Neural progenitor cell (in vitro differentiated cells): Measurements from ENCODE around the gene ACO2. TPM values are rescaled to one million over a fixed set of nuclear protein-coding genes. Genes with fewer than 3 reads are reported as not detected.

Experiments used
- DNase-seq: peaks from one replicate; pipeline ENCODE4 v3.0.0-alpha.2; 2016; ENCODE audit warnings: low spot score
- H2AFZ ChIP-seq: fragments of 200-600 bp; sonication (generic); replicated peaks from 2 replicates; pipeline ENCODE4 v1.6.1; 2016; ENCODE audit warnings: antibody characterized with exemption
- H3F3A ChIP-seq: fragments of 200-600 bp; sonication (generic); 2 replicates; pipeline ENCODE4 v1.6.1; 2016; ENCODE audit warnings: antibody characterized with exemption, low read depth
- H3K27ac ChIP-seq: fragments of 200-600 bp; sonication (generic); 2 replicates; pipeline ENCODE4 v1.5.1; 2016; ENCODE audit warnings: mild to moderate bottlenecking
- H3K27me3 ChIP-seq: fragments of 200-600 bp; sonication (generic); 2 replicates; pipeline ENCODE4 v1.6.1; 2016; ENCODE audit warnings: mild to moderate bottlenecking, moderate library complexity
- H3K36me3 ChIP-seq: fragments of 200-600 bp; sonication (generic); 2 replicates; pipeline ENCODE4 v1.5.1; 2016
- H3K4me1 ChIP-seq: fragments of 200-600 bp; sonication (generic); 2 replicates; pipeline ENCODE4 v1.6.1; 2016; ENCODE audit warnings: mixed run types
- H3K4me2 ChIP-seq: fragments of 200-600 bp; sonication (generic); 2 replicates; pipeline ENCODE4 v1.6.1; 2016
- H3K4me3 ChIP-seq: fragments of 200-600 bp; sonication (generic); 2 replicates; pipeline ENCODE4 v1.5.1; 2016
- H3K79me2 ChIP-seq: fragments of 200-600 bp; sonication (generic); 2 replicates; pipeline ENCODE4 v1.6.1; 2016; ENCODE audit warnings: low read depth
- H3K9ac ChIP-seq: fragments of 200-600 bp; sonication (generic); 2 replicates; pipeline ENCODE4 v1.6.1; 2016
- H3K9me3 ChIP-seq: fragments of 200-600 bp; sonication (generic); 2 replicates; pipeline ENCODE4 v1.5.1; 2016; ENCODE audit warnings: low read depth
- H4K20me1 ChIP-seq: fragments of 200-600 bp; sonication (generic); 2 replicates; pipeline ENCODE4 v1.6.1; 2016; ENCODE audit warnings: low read depth
- H3K27ac Mint-ChIP-seq: 3 replicates; pipeline ENCODE4 v1.8.0; 2021; ENCODE audit warnings: mixed read lengths
- H3K27me3 Mint-ChIP-seq: 2 replicates; pipeline ENCODE4 v1.8.0; 2022; ENCODE audit warnings: low read depth, mild to moderate bottlenecking, inconsistent platforms, moderate library complexity, mixed read lengths; ENCODE audit not compliant: insufficient read depth
- H3K36me3 Mint-ChIP-seq: 3 replicates; pipeline ENCODE4 v1.8.0; 2021; ENCODE audit warnings: mixed read lengths
- H3K4me1 Mint-ChIP-seq: 3 replicates; pipeline ENCODE4 v1.8.0; 2021; ENCODE audit warnings: mixed read lengths
- H3K4me3 Mint-ChIP-seq: 3 replicates; pipeline ENCODE4 v1.8.0; 2021; ENCODE audit warnings: mild to moderate bottlenecking, moderate library complexity, mixed read lengths
- H3K9me3 Mint-ChIP-seq: 3 replicates; pipeline ENCODE4 v1.8.0; 2020; ENCODE audit warnings: mixed read lengths
- CTCF ChIP-seq: fragments of 200-600 bp; sonication (generic); IDR thresholded peaks from 2 replicates; pipeline ENCODE4 v1.5.1; 2017; ENCODE audit warnings: antibody characterized with exemption, mild to moderate bottlenecking
- EZH2 ChIP-seq: fragments of 200-600 bp; sonication (generic); IDR thresholded peaks from 2 replicates; pipeline ENCODE4 v1.6.1; 2017; ENCODE audit warnings: antibody characterized with exemption, mild to moderate bottlenecking, moderate library complexity
- EZH2phosphoT487 ChIP-seq: fragments of 200-600 bp; sonication (generic); IDR thresholded peaks from 2 replicates; pipeline ENCODE4 v1.6.1; 2017; ENCODE audit warnings: antibody characterized with exemption
- total RNA-seq: library from RNA; depleted of rRNA; stranded (reverse); fragments of >200 nt; gene quantifications from 2 replicates; pipeline ENCODE4 v1.2.3, GENCODE V29; 2015; ENCODE audit warnings: low replicate concordance

ACO2 gene
- total RNA-seq, 1 donor from 2014 or later: 36.6 TPM

GRCh38 chr22:41534219-41534618 lies 65.3 kb downstream of the ACO2 start:
- peaks cover 17% of the 10 kb centered on the region for H4K20me1 ChIP-seq
- H3K36me3 Mint-ChIP-seq: peaks cover 11% of the 10 kb centered on the region
- peaks cover 2% of the 10 kb centered on the region for H3K27me3 Mint-ChIP-seq
- no peak overlapping the region for H2AFZ ChIP-seq
- H3K4me1 Mint-ChIP-seq: no peaks in the 10 kb centered on the region
- H3K79me2 ChIP-seq: peaks cover 9% of the 10 kb centered on the region
- no peak overlapping the region for H3K4me2 ChIP-seq
- no peak overlapping the region for H3K4me3 ChIP-seq
- H3K36me3 ChIP-seq: no peaks in the 10 kb centered on the region
- no peaks in the 10 kb centered on the region for H3K27me3 ChIP-seq
- TF ChIP-seq EZH2: no peak
- TF ChIP-seq EZH2phosphoT487: no peak
- no peak for TF ChIP-seq CTCF
- peaks cover 7% of the 10 kb centered on the region for H3F3A ChIP-seq
- H3K9me3 ChIP-seq: no peaks in the 10 kb centered on the region
- H3K9ac ChIP-seq: no peak overlapping the region
- no peak overlapping the region for H3K27ac Mint-ChIP-seq
- H3K27ac ChIP-seq: no peak overlapping the region
- H3K4me3 Mint-ChIP-seq: no peak overlapping the region
- no peaks in the 10 kb centered on the region for H3K4me1 ChIP-seq
- no peak for DNase-seq
- H3K9me3 Mint-ChIP-seq: no peaks in the 10 kb centered on the region

- H3K36me3 Mint-ChIP-seq: peaks cover 14% of the 10 kb centered on the region
- H3K27me3 Mint-ChIP-seq: peaks cover 2% of the 10 kb centered on the region
- TF ChIP-seq CTCF (peak; percentile 44), EZH2 (no peak)
- Histone ChIP-seq H3K9ac (no peak overlapping the region), H3K36me3 (no peaks in the 10 kb centered on the region), H3K4me2 (no peak overlapping the region), H3F3A (peaks cover 7% of the 10 kb centered on the region), H3K4me1 (no peaks in the 10 kb centered on the region), H3K27ac (no peak overlapping the region), H3K79me2 (peaks cover 12% of the 10 kb centered on the region), H2AFZ (no peak overlapping the region), H3K9me3 (no peaks in the 10 kb centered on the region), H3K4me3 (no peak overlapping the region), H4K20me1 (peaks cover 24% of the 10 kb centered on the region), H3K27me3 (no peaks in the 10 kb centered on the region)
- no peaks in the 10 kb centered on the region for H3K9me3 Mint-ChIP-seq
- H3K27ac Mint-ChIP-seq: no peak overlapping the region
- H3K4me3 Mint-ChIP-seq: no peak overlapping the region
- DNase-seq: peak; percentile 55
- H3K4me1 Mint-ChIP-seq: peaks cover 5% of the 10 kb centered on the region
Measured at GRCh38 chr22:41535244-41535643, 66.3 kb downstream of the ACO2 start.

DNA sequence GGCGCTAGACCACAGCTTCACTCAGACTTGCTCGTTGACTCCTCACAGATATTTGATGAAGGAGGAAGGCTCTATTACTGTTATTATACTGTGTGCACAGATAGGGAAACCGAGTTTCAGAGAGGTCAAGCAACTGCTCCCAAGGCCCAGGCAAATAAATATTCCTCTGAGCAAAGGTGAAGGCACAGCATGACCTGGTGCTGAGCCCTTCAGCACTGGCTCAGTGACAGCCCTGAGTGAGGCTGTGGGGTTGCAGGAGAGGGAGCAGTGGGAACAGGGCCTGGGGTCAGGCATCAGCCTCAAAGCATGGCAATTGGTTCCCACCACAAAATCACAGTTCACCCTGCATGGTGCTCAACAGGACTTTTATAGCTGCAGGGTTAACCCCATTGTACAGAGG lies 68.3 kb downstream of the ACO2 start:
- peaks cover 43% of the 10 kb centered on the region for H4K20me1 ChIP-seq
- H3K36me3 ChIP-seq: no peaks in the 10 kb centered on the region
- no peaks in the 10 kb centered on the region for H3K4me1 ChIP-seq
- TF ChIP-seq EZH2phosphoT487 (no peak), CTCF (no peak)
- no peaks in the 10 kb centered on the region for H3K9me3 ChIP-seq
- no peak overlapping the region for H3K27ac ChIP-seq
- no peak for DNase-seq
- no peak overlapping the region for H3K4me2 ChIP-seq
- peaks cover 31% of the 10 kb centered on the region for H3K79me2 ChIP-seq
- Mint-ChIP-seq H3K9me3 (no peaks in the 10 kb centered on the region), H3K27me3 (peaks cover 2% of the 10 kb centered on the region), H3K36me3 (peaks cover 10% of the 10 kb centered on the region), H3K4me3 (no peak overlapping the region), H3K27ac (peak overlapping the region; percentile 4), H3K4me1 (peaks cover 11% of the 10 kb centered on the region)
- no peak overlapping the region for H3K9ac ChIP-seq
- peaks cover 7% of the 10 kb centered on the region for H3F3A ChIP-seq
- H3K27me3 ChIP-seq: no peaks in the 10 kb centered on the region
- H2AFZ ChIP-seq: no peak overlapping the region
- H3K4me3 ChIP-seq: no peak overlapping the region
